HEK293 (cell line): ENCODE data around the gene SRRM5.

Experiments
- CTCF ChIP-seq: fragments of 450-650 bp; formaldehyde crosslinking; IDR thresholded peaks from 2 replicates; pipeline ENCODE4 v1.5.1; 2016; ENCODE audit warnings: missing biosample characterization, missing genetic modification characterization
- PATZ1 ChIP-seq: fragments of 450-650 bp; formaldehyde crosslinking; IDR thresholded peaks from 2 replicates; pipeline ENCODE4 v1.5.1; 2016; ENCODE audit warnings: missing biosample characterization, missing genetic modification characterization
- ZBTB21 ChIP-seq: fragments of 450-650 bp; formaldehyde crosslinking; IDR thresholded peaks from 2 replicates; pipeline ENCODE4 v1.5.1; 2017; ENCODE audit warnings: missing biosample characterization, missing genetic modification characterization
- ZNF184 ChIP-seq: fragments of 450-650 bp; IDR thresholded peaks from 2 replicates; pipeline ENCODE4 v1.5.1; 2018; ENCODE audit warnings: missing biosample characterization, mild to moderate bottlenecking, missing genetic modification characterization
- ZNF274 ChIP-seq, 2 experiments: fragments of 200-500 bp in 1 of 2; fragments of 450-650 bp in 1 of 2; sonication (Bioruptor generic) in 1 of 2; formaldehyde crosslinking in 1 of 2; IDR thresholded peaks; 2 replicates each; pipeline versions ENCODE4 v1.5.1 to v1.6.1; 2014 to 2016; ENCODE audit warnings: borderline replicate concordance in 1 of 2, inconsistent platforms in 1 of 2, low read length in 1 of 2, missing biosample characterization in 1 of 2, missing genetic modification characterization in 1 of 2
- TF ChIP-seq, protein P1 (sequence below): fragments of 450-650 bp; formaldehyde crosslinking; IDR thresholded peaks from 2 replicates; pipeline ENCODE4 v1.5.1; 2016; ENCODE audit warnings: missing biosample characterization, missing genetic modification characterization

DNA sequence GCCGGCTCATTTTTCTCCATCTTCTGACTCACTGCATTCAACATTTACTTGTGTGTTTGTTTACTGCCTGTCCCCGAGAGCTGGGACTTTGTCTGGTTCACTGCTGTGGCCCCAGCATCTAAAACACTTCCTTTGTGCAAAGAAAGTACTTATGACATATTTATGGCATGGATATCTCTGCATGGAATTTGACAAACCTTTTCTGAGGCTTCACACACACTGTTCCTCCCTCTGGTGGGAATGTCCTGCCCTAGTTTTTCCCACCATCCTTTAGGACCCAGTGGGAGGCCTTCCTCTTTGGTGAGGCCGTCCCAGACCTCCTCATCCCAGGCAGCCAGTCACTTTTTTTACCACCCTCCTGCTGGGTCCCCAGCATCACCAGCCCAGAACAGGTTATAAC lies 1.4 kb upstream of the SRRM5 start:
- no peak for TF ChIP-seq ZNF184
- 0 out of 2 replicates have a peak, but pooled peaks have one; percentile 22 for TF ChIP-seq PATZ1
- TF ChIP-seq CTCF (tag by site-specific recombination), result no peak
- peak; percentile 33; the same call in 1 of the 2 replicates for TF ChIP-seq ZBTB21
- no peak for TF ChIP-seq ZNF274 (IDR thresholded peaks at IDR 0.05; ENCODE audit: low read length)
- no peak for TF ChIP-seq ZNF274 (tag by site-specific recombination; IDR thresholded peaks at IDR 0.05; ENCODE audit: borderline replicate concordance)
- TF ChIP-seq, protein P1, sequence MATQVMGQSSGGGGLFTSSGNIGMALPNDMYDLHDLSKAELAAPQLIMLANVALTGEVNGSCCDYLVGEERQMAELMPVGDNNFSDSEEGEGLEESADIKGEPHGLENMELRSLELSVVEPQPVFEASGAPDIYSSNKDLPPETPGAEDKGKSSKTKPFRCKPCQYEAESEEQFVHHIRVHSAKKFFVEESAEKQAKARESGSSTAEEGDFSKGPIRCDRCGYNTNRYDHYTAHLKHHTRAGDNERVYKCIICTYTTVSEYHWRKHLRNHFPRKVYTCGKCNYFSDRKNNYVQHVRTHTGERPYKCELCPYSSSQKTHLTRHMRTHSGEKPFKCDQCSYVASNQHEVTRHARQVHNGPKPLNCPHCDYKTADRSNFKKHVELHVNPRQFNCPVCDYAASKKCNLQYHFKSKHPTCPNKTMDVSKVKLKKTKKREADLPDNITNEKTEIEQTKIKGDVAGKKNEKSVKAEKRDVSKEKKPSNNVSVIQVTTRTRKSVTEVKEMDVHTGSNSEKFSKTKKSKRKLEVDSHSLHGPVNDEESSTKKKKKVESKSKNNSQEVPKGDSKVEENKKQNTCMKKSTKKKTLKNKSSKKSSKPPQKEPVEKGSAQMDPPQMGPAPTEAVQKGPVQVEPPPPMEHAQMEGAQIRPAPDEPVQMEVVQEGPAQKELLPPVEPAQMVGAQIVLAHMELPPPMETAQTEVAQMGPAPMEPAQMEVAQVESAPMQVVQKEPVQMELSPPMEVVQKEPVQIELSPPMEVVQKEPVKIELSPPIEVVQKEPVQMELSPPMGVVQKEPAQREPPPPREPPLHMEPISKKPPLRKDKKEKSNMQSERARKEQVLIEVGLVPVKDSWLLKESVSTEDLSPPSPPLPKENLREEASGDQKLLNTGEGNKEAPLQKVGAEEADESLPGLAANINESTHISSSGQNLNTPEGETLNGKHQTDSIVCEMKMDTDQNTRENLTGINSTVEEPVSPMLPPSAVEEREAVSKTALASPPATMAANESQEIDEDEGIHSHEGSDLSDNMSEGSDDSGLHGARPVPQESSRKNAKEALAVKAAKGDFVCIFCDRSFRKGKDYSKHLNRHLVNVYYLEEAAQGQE (tag by site-specific recombination), result no peak
